HEK293T (cell line): Measurements from ENCODE around the gene PHKB.

Source experiments
- CTCF ChIA-PET: fragments of 350-600 bp; formaldehyde crosslinking; extraction: SDS; loops from one replicate; lab custom pipeline; 2021; ENCODE audit warnings: antibody characterized with exemption, inconsistent platforms; lab: Yijun Ruan, JAX
- POLR2A ChIA-PET: fragments of 350-600 bp; formaldehyde crosslinking; extraction: SDS; loops from one replicate; lab custom pipeline; 2020; ENCODE audit warnings: antibody characterized with exemption, inconsistent platforms; lab: Yijun Ruan, JAX
- DNase-seq: peaks from one replicate; pipeline ENCODE4 v3.0.0; 2012; ENCODE audit warnings: mixed read lengths; ENCODE audit errors: extremely low spot score
- ARNT ChIP-seq: fragments of 450-650 bp; IDR thresholded peaks from 2 replicates; pipeline ENCODE4 v1.6.1; 2017; ENCODE audit warnings: mild to moderate bottlenecking
- BHLHE40 ChIP-seq: fragments of 450-650 bp; IDR thresholded peaks from 2 replicates; pipeline ENCODE4 v1.6.1; 2016; ENCODE audit warnings: mild to moderate bottlenecking, moderate library complexity, borderline replicate concordance
- CTBP1 ChIP-seq: fragments of 450-650 bp; IDR thresholded peaks from 2 replicates; pipeline ENCODE4 v1.6.1; 2016; ENCODE audit warnings: borderline replicate concordance
- ELF4 ChIP-seq: fragments of 450-650 bp; IDR thresholded peaks from 2 replicates; pipeline ENCODE4 v1.6.1; 2017; ENCODE audit warnings: antibody characterized with exemption
- FOXA1 ChIP-seq: fragments of 450-650 bp; IDR thresholded peaks from 2 replicates; pipeline ENCODE4 v1.6.1; 2016; ENCODE audit warnings: mild to moderate bottlenecking
- FOXK2 ChIP-seq: fragments of 450-650 bp; IDR thresholded peaks from 2 replicates; pipeline ENCODE4 v1.6.1; 2016; ENCODE audit warnings: mild to moderate bottlenecking
- FOXM1 ChIP-seq: fragments of 450-650 bp; IDR thresholded peaks from 2 replicates; pipeline ENCODE4 v1.6.1; 2017; ENCODE audit warnings: mild to moderate bottlenecking, borderline replicate concordance
- HDGF ChIP-seq: fragments of 450-650 bp; IDR thresholded peaks from 2 replicates; pipeline ENCODE4 v1.6.1; 2017; ENCODE audit warnings: antibody characterized with exemption, borderline replicate concordance
- L3MBTL2 ChIP-seq: fragments of 450-650 bp; conservative IDR thresholded peaks from 2 replicates; pipeline ENCODE4 v1.6.1; 2016; ENCODE audit warnings: mild to moderate bottlenecking
- LEF1 ChIP-seq: fragments of 450-650 bp; IDR thresholded peaks from 2 replicates; pipeline ENCODE4 v1.6.1; 2017; ENCODE audit warnings: mild to moderate bottlenecking, borderline replicate concordance
- NFRKB ChIP-seq: fragments of 450-650 bp; IDR thresholded peaks from 2 replicates; pipeline ENCODE4 v1.6.1; 2016; ENCODE audit warnings: mild to moderate bottlenecking, moderate library complexity
- SP1 ChIP-seq: fragments of 450-650 bp; IDR thresholded peaks from 2 replicates; pipeline ENCODE4 v1.6.1; 2017
- SUZ12 ChIP-seq: fragments of 450-650 bp; IDR thresholded peaks from 2 replicates; pipeline ENCODE4 v1.6.1; 2016; ENCODE audit warnings: mild to moderate bottlenecking
- TARDBP ChIP-seq: fragments of 450-650 bp; IDR thresholded peaks from 2 replicates; pipeline ENCODE4 v1.6.1; 2016
- ZNF384 ChIP-seq: fragments of 450-650 bp; IDR thresholded peaks from 2 replicates; pipeline ENCODE4 v1.6.1; 2016
- TF ChIP-seq, protein P1 (sequence below): fragments of 450-650 bp; IDR thresholded peaks from 2 replicates; pipeline ENCODE4 v1.6.1; 2016

The PHKB gene

DNA sequence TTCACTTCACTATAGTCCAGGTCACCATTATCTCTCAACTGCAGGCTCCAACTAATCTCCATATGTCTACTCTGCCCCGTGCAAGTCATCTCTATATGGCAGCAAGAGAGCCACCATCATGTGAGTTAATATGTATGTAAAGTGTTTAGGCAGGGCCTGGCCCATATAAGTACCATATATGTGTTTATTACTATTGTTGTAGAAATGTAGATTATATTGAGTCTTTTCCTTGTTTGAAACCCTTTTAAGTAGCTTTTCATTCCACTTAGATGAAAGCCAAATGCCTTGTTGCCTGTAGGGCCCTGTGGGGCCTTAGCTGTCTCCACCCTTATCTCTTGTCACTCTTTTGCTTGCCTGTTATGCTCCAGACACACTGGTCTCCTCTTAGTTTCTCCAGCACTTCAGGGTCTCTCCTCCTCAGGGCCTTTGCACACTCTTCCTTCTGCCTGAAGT is 164.0 kb downstream of the PHKB start:
- no peak for DNase-seq
- TF ChIP-seq LEF1: no peak
- no peak for TF ChIP-seq FOXA1
- TF ChIP-seq L3MBTL2: no peak
- no peak for TF ChIP-seq SUZ12
- TF ChIP-seq SP1: no peak
- TF ChIP-seq, protein P1, sequence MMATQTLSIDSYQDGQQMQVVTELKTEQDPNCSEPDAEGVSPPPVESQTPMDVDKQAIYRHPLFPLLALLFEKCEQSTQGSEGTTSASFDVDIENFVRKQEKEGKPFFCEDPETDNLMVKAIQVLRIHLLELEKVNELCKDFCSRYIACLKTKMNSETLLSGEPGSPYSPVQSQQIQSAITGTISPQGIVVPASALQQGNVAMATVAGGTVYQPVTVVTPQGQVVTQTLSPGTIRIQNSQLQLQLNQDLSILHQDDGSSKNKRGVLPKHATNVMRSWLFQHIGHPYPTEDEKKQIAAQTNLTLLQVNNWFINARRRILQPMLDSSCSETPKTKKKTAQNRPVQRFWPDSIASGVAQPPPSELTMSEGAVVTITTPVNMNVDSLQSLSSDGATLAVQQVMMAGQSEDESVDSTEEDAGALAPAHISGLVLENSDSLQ: no peak
- no peak for TF ChIP-seq ELF4
- ChIA-PET POLR2A (no interaction called here), CTCF (no interaction called here)

DNA sequence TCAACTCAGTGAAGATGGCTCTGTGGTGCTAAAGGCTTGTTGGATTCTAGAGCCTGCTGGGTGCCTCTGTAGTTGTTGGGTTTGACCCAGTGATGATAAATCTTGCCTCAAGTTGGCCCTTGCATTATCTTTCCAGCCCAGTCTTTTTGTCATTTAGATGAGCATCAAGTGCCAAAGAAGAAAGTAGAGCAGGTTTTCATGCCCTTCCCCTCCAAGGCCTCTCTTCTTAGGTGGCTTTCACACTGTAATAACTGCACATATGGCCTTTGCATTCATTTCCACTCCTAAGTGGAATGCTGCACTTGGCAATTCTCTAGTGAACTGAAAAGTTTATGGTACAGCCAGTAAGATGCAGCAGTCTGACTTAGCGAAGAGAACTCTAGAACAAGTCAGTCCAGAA is 165.1 kb downstream of the PHKB start:
- TF ChIP-seq ELF4: no peak
- no peak for TF ChIP-seq LEF1
- no peak for TF ChIP-seq SUZ12
- no peak for TF ChIP-seq FOXK2
- TF ChIP-seq L3MBTL2: no peak
- no peak for TF ChIP-seq FOXA1
- TF ChIP-seq HDGF: no peak
- TF ChIP-seq, protein P1: no peak
- no peak for TF ChIP-seq CTBP1
- no peak for TF ChIP-seq FOXM1
- no peak for TF ChIP-seq ZNF384
- TF ChIP-seq ARNT: no peak
- no peak for TF ChIP-seq TARDBP
- TF ChIP-seq BHLHE40: no peak
- TF ChIP-seq NFRKB: no peak
- no peak for TF ChIP-seq SP1
- DNase-seq: no peak
- POLR2A ChIA-PET: no interaction called here
- CTCF ChIA-PET: no interaction called here

DNA sequence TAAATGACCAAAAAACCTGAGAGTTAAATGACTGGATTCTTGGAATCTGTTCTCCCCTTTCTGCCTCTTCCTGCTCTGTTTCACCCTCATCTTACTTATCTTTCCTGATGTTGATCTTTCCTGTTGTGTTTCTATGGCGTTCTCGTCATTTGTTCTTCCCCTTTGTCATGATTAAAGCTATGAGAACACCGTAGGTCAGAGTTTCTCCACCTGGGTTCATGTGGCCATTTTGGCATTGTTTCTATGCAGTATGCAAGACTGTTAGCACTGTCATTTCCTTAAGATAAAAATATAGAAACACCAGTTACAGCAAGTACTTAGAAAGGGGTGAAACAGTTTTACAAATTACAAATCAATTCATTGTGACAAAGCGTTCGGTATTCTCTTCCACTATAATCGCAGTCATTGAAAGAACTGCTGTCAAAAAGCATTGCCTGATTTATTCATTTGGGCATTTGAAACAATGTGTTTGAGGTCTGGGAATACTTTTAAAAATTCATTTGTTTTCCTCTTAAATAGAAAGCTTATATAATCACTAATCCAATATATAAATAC is 166.0 kb downstream of the PHKB start:
- ChIA-PET CTCF (no interaction called here), POLR2A (no interaction called here)
- TF ChIP-seq SUZ12: no peak
- TF ChIP-seq TARDBP: no peak
- no peak for TF ChIP-seq ELF4
- no peak for TF ChIP-seq FOXM1
- TF ChIP-seq BHLHE40: no peak
- TF ChIP-seq SP1: no peak
- no peak for TF ChIP-seq LEF1
- no peak for DNase-seq

DNA sequence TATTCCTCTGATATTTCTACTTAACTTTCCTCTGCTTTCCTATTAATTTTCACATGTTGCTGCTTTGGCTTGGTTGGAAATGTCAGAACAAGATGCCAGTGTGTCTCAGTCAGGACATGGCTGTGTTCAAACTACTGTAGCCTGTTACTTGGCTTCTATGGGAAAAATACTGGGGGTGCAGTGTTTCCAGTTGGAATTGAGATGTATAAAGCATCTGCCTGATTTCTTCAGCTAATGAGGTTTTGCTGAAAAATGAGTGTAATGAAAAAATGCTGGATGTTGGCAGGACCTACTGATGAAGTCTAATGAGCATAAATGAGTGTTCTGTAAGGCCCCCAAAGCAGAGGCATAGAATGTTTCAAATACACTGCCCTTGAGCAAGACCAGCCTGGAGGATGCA is 166.6 kb downstream of the PHKB start:
- POLR2A ChIA-PET: no interaction called here
- no peak for DNase-seq
- TF ChIP-seq FOXM1 (no peak), ARNT (no peak), SUZ12 (no peak), FOXA1 (no peak), L3MBTL2 (no peak), ZNF384 (no peak), ELF4 (no peak), NFRKB (no peak), LEF1 (no peak), FOXK2 (no peak)
- TF ChIP-seq, protein P1: no peak
- CTCF ChIA-PET: no interaction called here

DNA sequence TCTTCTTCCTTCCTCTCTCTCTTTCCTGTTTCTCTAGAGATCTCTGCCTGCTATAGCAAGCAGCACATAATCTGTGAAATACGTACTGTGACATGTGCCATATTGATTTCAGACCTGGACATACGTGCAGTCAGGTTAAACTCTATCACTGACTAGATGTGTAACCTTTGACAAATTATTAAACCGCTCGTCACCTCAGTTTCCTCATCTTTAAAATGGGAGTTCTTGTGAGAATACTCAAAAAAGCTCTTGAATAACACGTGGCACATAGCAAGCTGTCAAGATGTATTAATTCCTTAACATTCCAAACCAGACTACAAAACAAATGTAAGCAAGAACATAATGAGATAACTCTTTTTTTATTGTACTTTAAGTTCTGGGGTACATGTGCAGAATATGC is 170.0 kb downstream of the PHKB start:
- no peak for DNase-seq
- ChIA-PET CTCF (no interaction called here), POLR2A (no interaction called here)
- no peak for TF ChIP-seq SUZ12
- no peak for TF ChIP-seq FOXA1
- TF ChIP-seq L3MBTL2: no peak
- TF ChIP-seq BHLHE40: no peak
- TF ChIP-seq CTBP1: no peak
- no peak for TF ChIP-seq NFRKB
- no peak for TF ChIP-seq HDGF
- no peak for TF ChIP-seq ELF4
- TF ChIP-seq LEF1: no peak
- TF ChIP-seq SP1: no peak
- TF ChIP-seq, protein P1: no peak
- no peak for TF ChIP-seq FOXK2
- TF ChIP-seq FOXM1: no peak
- no peak for TF ChIP-seq ARNT
- no peak for TF ChIP-seq ZNF384
- no peak for TF ChIP-seq TARDBP

DNA sequence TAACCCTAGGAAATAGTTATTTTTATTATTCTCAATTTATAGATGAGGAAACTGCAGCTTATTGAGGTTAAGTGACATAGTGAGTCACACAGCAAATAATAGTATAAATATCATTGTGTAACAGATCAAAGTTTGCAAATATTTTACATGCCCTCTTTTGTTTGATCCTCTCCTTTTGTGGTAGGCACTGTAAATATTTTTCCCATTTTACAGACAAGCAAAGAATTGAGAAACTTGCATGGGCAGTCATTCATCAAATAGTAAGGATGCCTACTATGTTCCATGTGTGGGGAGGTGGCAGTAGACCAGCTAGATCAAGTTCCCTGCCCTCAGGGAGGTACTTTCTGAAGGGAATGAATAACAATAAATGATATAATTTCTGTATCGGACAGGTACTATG is 173.0 kb downstream of the PHKB start:
- TF ChIP-seq BHLHE40 (no peak), FOXM1 (no peak), SP1 (no peak), TARDBP (no peak), CTBP1 (no peak), ARNT (no peak), NFRKB (no peak), L3MBTL2 (no peak), FOXK2 (no peak), SUZ12 (no peak)
- TF ChIP-seq, protein P1: no peak
- POLR2A ChIA-PET: no interaction called here
- CTCF ChIA-PET: no interaction called here
- DNase-seq: no peak
